Measurements from ENCODE around the gene ZMYM4.

DNA sequence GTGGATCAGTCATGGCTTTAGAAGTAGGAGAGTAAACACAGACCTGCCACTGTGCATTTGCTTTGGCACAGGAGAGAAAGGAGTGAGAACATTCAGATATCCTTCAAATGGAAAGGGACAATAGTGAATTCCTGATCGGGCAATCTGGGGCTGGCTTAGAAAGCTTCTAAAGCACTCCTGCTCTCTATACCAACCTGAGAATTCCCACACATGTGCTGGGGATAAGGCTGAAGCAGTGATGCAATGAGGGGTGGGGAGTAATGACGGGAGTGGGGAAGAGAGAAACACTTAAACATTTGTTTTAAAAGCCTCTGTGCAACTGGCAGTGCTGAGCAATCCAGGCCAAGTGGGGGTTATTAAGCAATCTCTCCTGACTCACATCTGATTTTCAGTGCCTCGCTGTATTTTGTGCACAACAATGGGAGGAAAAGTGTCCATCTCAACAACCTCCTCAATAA lies 179.9 kb downstream of the ZMYM4 start:
- no peak for TF ChIP-seq EZH2phosphoT487 (IDR thresholded peaks at IDR 0.05; ENCODE audit: borderline replicate concordance)
- TF ChIP-seq, protein P1, sequence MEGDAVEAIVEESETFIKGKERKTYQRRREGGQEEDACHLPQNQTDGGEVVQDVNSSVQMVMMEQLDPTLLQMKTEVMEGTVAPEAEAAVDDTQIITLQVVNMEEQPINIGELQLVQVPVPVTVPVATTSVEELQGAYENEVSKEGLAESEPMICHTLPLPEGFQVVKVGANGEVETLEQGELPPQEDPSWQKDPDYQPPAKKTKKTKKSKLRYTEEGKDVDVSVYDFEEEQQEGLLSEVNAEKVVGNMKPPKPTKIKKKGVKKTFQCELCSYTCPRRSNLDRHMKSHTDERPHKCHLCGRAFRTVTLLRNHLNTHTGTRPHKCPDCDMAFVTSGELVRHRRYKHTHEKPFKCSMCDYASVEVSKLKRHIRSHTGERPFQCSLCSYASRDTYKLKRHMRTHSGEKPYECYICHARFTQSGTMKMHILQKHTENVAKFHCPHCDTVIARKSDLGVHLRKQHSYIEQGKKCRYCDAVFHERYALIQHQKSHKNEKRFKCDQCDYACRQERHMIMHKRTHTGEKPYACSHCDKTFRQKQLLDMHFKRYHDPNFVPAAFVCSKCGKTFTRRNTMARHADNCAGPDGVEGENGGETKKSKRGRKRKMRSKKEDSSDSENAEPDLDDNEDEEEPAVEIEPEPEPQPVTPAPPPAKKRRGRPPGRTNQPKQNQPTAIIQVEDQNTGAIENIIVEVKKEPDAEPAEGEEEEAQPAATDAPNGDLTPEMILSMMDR (conservative IDR thresholded peaks at IDR 0.05; ENCODE audit: low read length): no peak
